HEK293 (cell line): ENCODE results near the gene DGKB.

Experiments used
- CTCF ChIA-PET: fragments of 350-600 bp; formaldehyde crosslinking; extraction: SDS; loops from one replicate; lab custom pipeline; 2021; ENCODE audit warnings: antibody characterized with exemption; lab: Yijun Ruan, JAX
- POLR2A ChIA-PET: fragments of 300-600 bp; formaldehyde crosslinking; extraction: SDS; loops from one replicate; lab custom pipeline; 2020; ENCODE audit warnings: antibody characterized with exemption, inconsistent platforms; lab: Yijun Ruan, JAX
- H3K27ac ChIP-seq: fragments of 200-500 bp; sonication (Bioruptor generic); 2 replicates; pipeline ENCODE4 v1.5.1; 2014; ENCODE audit warnings: low read depth, low read length, control low read depth, inconsistent platforms; ENCODE audit errors: extremely low read depth
- H3K36me3 ChIP-seq, 2 experiments: fragments of 200-500 bp in 1 of 2; sonication (Bioruptor generic) in 1 of 2; 1 replicate in 1 of 2; 2 replicates in 1 of 2; pipeline ENCODE4 v1.5.1; 2014 to 2017; ENCODE audit warnings: inconsistent platforms in 2 of 2, low read length in 2 of 2; ENCODE audit not compliant: control insufficient read depth in 2 of 2, insufficient read depth in 1 of 2
- H3K4me1 ChIP-seq: fragments of 200-500 bp; sonication (Bioruptor generic); 2 replicates; pipeline ENCODE4 v1.5.1; 2014; ENCODE audit warnings: mild to moderate bottlenecking, low read length, inconsistent platforms; ENCODE audit not compliant: control insufficient read depth, insufficient read depth
- H3K4me3 ChIP-seq: 2 replicates; pipeline ENCODE4 v1.5.1; 2011; ENCODE audit warnings: low read depth, mild to moderate bottlenecking, control low read depth, low read length, moderate library complexity
- H3K9me3 ChIP-seq: fragments of 200-500 bp; sonication (Bioruptor generic); 2 replicates; pipeline ENCODE4 v1.5.1; 2014; ENCODE audit warnings: low read depth, low read length, inconsistent platforms; ENCODE audit not compliant: control insufficient read depth, insufficient read depth
- SALL2 ChIP-seq: fragments of 450-650 bp; formaldehyde crosslinking; IDR thresholded peaks from 2 replicates; pipeline ENCODE4 v1.5.0; 2017; ENCODE audit warnings: missing biosample characterization, mild to moderate bottlenecking, missing genetic modification characterization, borderline replicate concordance
- ZBTB1 ChIP-seq: fragments of 450-650 bp; formaldehyde crosslinking; IDR thresholded peaks from 2 replicates; pipeline ENCODE4 v1.5.1; 2016; ENCODE audit warnings: missing biosample characterization, missing genetic modification characterization
- ZBTB20 ChIP-seq: fragments of 450-650 bp; formaldehyde crosslinking; IDR thresholded peaks from 2 replicates; pipeline ENCODE4 v1.5.1; 2016; ENCODE audit warnings: missing biosample characterization, missing genetic modification characterization
- ZBTB7A ChIP-seq: fragments of 450-650 bp; formaldehyde crosslinking; IDR thresholded peaks from 2 replicates; pipeline ENCODE4 v1.5.1; 2016; ENCODE audit warnings: low read depth, missing biosample characterization, missing genetic modification characterization
- ZNF175 ChIP-seq: fragments of 450-650 bp; formaldehyde crosslinking; IDR thresholded peaks from 2 replicates; pipeline ENCODE4 v1.5.1; 2016; ENCODE audit warnings: missing biosample characterization, missing genetic modification characterization
- ZNF211 ChIP-seq: fragments of 450-650 bp; formaldehyde crosslinking; IDR thresholded peaks from 2 replicates; pipeline ENCODE4 v1.5.1; 2016; ENCODE audit warnings: low read depth, missing biosample characterization, missing genetic modification characterization
- ZNF529 ChIP-seq: fragments of 450-650 bp; formaldehyde crosslinking; IDR thresholded peaks from 2 replicates; pipeline ENCODE4 v1.5.1; 2017; ENCODE audit warnings: missing genetic modification characterization, missing biosample characterization; ENCODE audit not compliant: insufficient replicate concordance
- ZNF549 ChIP-seq: fragments of 450-650 bp; IDR thresholded peaks from 2 replicates; pipeline ENCODE4 v1.5.1; 2018; ENCODE audit warnings: missing biosample characterization, missing genetic modification characterization, mild to moderate bottlenecking, inconsistent platforms, moderate library complexity
- ZNF626 ChIP-seq: fragments of 450-650 bp; sonication (Bioruptor Pico); formaldehyde crosslinking; IDR thresholded peaks from 2 replicates; pipeline ENCODE4 v1.5.1; 2018; ENCODE audit warnings: missing biosample characterization, missing genetic modification characterization, inconsistent platforms
- ZNF792 ChIP-seq: fragments of 450-650 bp; formaldehyde crosslinking; IDR thresholded peaks from 2 replicates; pipeline ENCODE4 v1.5.1; 2016; ENCODE audit warnings: missing biosample characterization, missing genetic modification characterization
- ZSCAN16 ChIP-seq: fragments of 450-650 bp; formaldehyde crosslinking; IDR thresholded peaks from 2 replicates; pipeline ENCODE4 v1.5.1; 2016; ENCODE audit warnings: missing biosample characterization, missing genetic modification characterization
- TF ChIP-seq, protein P1 (sequence below): fragments of 450-650 bp; formaldehyde crosslinking; IDR thresholded peaks from 2 replicates; pipeline ENCODE4 v1.5.1; 2017; ENCODE audit warnings: missing biosample characterization, missing genetic modification characterization
- TF ChIP-seq, protein P2 (sequence below): fragments of 450-650 bp; formaldehyde crosslinking; IDR thresholded peaks from 2 replicates; pipeline ENCODE4 v1.5.1; 2016; ENCODE audit warnings: missing biosample characterization, missing genetic modification characterization
- TF ChIP-seq, protein P3 (sequence below): fragments of 450-650 bp; formaldehyde crosslinking; IDR thresholded peaks from 2 replicates; pipeline ENCODE4 v1.5.1; 2016; ENCODE audit warnings: missing biosample characterization, missing genetic modification characterization
- TF ChIP-seq, protein P4 (sequence below): sonication (generic); formaldehyde crosslinking; IDR thresholded peaks from 2 replicates; pipeline ENCODE4 v1.8.1; 2022; ENCODE audit warnings: mild to moderate bottlenecking, moderate library complexity, missing genetic modification reagents
- TF ChIP-seq, protein P5 (sequence below): fragments of 450-650 bp; formaldehyde crosslinking; IDR thresholded peaks from 2 replicates; pipeline ENCODE4 v1.5.1; 2016; ENCODE audit warnings: missing biosample characterization, missing genetic modification characterization
- TF ChIP-seq, protein P6 (sequence below): fragments of 450-650 bp; formaldehyde crosslinking; IDR thresholded peaks from 2 replicates; pipeline ENCODE4 v1.5.1; 2017; ENCODE audit warnings: missing biosample characterization, missing genetic modification characterization

Gene DGKB

DNA sequence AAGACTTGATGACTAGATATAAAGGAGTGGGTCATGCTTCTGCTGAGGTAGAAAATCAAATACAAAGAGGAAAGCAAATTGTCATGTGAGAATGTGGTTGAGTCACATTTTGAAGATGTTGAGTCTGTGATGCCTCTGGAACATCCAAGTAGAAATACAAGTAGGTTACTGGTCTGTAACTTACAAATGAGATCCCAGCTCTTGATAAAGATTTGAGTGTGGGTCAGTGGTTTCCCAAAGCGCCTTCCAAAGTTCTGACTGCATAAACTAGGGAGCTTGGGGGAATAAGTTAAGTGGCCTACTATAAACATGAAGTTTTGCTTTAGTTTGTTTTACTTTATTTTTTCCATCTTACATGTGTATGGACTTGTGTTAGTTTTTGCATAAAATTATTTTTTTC lies 768.8 kb downstream of the DGKB start:
- no peak overlapping the region for H3K27ac ChIP-seq
- no peaks in the 10 kb centered on the region for H3K4me1 ChIP-seq
- no peak for TF ChIP-seq ZBTB1 (tag by site-specific recombination)
- TF ChIP-seq, protein P1, sequence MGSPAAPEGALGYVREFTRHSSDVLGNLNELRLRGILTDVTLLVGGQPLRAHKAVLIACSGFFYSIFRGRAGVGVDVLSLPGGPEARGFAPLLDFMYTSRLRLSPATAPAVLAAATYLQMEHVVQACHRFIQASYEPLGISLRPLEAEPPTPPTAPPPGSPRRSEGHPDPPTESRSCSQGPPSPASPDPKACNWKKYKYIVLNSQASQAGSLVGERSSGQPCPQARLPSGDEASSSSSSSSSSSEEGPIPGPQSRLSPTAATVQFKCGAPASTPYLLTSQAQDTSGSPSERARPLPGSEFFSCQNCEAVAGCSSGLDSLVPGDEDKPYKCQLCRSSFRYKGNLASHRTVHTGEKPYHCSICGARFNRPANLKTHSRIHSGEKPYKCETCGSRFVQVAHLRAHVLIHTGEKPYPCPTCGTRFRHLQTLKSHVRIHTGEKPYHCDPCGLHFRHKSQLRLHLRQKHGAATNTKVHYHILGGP (tag by site-specific recombination), result no peak
- CTCF ChIA-PET, result no interaction called here
- no peaks in the 10 kb centered on the region for H3K36me3 ChIP-seq
- POLR2A ChIA-PET, result no interaction called here
- H3K9me3 ChIP-seq, result no peaks in the 10 kb centered on the region
- no peak overlapping the region for H3K4me3 ChIP-seq

DNA sequence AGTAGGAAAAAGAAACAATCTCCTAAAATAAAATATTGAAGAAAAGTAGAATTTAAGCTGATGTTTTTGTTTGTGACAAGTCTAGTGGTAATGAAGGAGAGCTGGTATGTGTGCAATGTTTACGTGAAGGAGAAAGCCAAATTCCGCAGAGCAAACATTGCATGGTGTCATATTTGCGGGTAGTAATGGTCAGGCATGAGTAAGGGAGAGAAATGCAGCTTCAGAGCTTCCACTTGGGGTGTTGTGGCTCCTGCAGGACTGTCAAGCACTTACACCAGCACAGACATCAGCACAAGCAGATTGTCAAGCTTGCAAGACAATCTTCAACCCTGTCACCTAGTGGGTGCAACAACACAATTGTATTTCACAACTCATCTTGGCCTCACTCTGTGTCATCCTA lies 776.6 kb downstream of the DGKB start:
- POLR2A ChIA-PET, result no interaction called here
- no peak for TF ChIP-seq ZNF529 (tag by site-specific recombination)
- TF ChIP-seq, protein P2, sequence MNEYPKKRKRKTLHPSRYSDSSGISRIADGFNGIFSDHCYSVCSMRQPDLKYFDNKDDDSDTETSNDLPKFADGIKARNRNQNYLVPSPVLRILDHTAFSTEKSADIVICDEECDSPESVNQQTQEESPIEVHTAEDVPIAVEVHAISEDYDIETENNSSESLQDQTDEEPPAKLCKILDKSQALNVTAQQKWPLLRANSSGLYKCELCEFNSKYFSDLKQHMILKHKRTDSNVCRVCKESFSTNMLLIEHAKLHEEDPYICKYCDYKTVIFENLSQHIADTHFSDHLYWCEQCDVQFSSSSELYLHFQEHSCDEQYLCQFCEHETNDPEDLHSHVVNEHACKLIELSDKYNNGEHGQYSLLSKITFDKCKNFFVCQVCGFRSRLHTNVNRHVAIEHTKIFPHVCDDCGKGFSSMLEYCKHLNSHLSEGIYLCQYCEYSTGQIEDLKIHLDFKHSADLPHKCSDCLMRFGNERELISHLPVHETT (tag by site-specific recombination), result no peak
- no peak for TF ChIP-seq ZNF549 (tag by site-specific recombination)
- TF ChIP-seq SALL2, result no peak
- TF ChIP-seq ZBTB20 (tag by site-specific recombination), result no peak
- TF ChIP-seq, protein P3, sequence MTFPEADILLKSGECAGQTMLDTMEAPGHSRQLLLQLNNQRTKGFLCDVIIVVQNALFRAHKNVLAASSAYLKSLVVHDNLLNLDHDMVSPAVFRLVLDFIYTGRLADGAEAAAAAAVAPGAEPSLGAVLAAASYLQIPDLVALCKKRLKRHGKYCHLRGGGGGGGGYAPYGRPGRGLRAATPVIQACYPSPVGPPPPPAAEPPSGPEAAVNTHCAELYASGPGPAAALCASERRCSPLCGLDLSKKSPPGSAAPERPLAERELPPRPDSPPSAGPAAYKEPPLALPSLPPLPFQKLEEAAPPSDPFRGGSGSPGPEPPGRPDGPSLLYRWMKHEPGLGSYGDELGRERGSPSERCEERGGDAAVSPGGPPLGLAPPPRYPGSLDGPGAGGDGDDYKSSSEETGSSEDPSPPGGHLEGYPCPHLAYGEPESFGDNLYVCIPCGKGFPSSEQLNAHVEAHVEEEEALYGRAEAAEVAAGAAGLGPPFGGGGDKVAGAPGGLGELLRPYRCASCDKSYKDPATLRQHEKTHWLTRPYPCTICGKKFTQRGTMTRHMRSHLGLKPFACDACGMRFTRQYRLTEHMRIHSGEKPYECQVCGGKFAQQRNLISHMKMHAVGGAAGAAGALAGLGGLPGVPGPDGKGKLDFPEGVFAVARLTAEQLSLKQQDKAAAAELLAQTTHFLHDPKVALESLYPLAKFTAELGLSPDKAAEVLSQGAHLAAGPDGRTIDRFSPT (tag by site-specific recombination), result no peak
- no peak for TF ChIP-seq ZNF211 (tag by site-specific recombination)
- no peak for TF ChIP-seq ZBTB7A (tag by site-specific recombination)
- TF ChIP-seq, protein P4, sequence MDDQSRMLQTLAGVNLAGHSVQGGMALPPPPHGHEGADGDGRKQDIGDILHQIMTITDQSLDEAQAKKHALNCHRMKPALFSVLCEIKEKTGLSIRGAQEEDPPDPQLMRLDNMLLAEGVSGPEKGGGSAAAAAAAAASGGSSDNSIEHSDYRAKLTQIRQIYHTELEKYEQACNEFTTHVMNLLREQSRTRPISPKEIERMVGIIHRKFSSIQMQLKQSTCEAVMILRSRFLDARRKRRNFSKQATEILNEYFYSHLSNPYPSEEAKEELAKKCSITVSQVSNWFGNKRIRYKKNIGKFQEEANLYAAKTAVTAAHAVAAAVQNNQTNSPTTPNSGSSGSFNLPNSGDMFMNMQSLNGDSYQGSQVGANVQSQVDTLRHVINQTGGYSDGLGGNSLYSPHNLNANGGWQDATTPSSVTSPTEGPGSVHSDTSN (CRISPR knock-in tag), result no peak
- TF ChIP-seq ZNF175 (tag by site-specific recombination), result no peak
- TF ChIP-seq, protein P5, sequence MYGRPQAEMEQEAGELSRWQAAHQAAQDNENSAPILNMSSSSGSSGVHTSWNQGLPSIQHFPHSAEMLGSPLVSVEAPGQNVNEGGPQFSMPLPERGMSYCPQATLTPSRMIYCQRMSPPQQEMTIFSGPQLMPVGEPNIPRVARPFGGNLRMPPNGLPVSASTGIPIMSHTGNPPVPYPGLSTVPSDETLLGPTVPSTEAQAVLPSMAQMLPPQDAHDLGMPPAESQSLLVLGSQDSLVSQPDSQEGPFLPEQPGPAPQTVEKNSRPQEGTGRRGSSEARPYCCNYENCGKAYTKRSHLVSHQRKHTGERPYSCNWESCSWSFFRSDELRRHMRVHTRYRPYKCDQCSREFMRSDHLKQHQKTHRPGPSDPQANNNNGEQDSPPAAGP (tag by site-specific recombination), result no peak
- no peak for TF ChIP-seq ZNF626 (tag by site-specific recombination)
- no peak for TF ChIP-seq ZSCAN16
- no peak for TF ChIP-seq ZNF792 (tag by site-specific recombination)
- TF ChIP-seq, protein P6, sequence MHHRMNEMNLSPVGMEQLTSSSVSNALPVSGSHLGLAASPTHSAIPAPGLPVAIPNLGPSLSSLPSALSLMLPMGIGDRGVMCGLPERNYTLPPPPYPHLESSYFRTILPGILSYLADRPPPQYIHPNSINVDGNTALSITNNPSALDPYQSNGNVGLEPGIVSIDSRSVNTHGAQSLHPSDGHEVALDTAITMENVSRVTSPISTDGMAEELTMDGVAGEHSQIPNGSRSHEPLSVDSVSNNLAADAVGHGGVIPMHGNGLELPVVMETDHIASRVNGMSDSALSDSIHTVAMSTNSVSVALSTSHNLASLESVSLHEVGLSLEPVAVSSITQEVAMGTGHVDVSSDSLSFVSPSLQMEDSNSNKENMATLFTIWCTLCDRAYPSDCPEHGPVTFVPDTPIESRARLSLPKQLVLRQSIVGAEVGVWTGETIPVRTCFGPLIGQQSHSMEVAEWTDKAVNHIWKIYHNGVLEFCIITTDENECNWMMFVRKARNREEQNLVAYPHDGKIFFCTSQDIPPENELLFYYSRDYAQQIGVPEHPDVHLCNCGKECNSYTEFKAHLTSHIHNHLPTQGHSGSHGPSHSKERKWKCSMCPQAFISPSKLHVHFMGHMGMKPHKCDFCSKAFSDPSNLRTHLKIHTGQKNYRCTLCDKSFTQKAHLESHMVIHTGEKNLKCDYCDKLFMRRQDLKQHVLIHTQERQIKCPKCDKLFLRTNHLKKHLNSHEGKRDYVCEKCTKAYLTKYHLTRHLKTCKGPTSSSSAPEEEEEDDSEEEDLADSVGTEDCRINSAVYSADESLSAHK, result no peak
- CTCF ChIA-PET, result interaction anchor here (0.6 kb wide), 1 partner anchor 30 kb away, joined by 5 read pairs; no protein-coding TSS in a partner anchor
- Histone ChIP-seq H3K36me3 (no peaks in the 10 kb centered on the region), H3K4me1 (no peaks in the 10 kb centered on the region), H3K27ac (no peak overlapping the region), H3K4me3 (no peak overlapping the region), H3K9me3 (no peaks in the 10 kb centered on the region)
